ENCODE results near the gene MYH1.

The MYH1 gene

GRCh38 chr17:10512856-10513255 is 5.5 kb downstream of the MYH1 start:
- no peak overlapping the region for H3K27ac ChIP-seq
- in situ Hi-C loops (cut with HindIII; ENCODE audit: low pct_ligation_motif_present, low sequenced_read_pairs): no loop called here
- no peak overlapping the region for H3K4me3 ChIP-seq (ENCODE audit: low read depth, low read length)
- H3K27me3 ChIP-seq (replicated peaks): no peaks in the 10 kb centered on the region
- TF ChIP-seq CTCF (IDR thresholded peaks at IDR 0.05; ENCODE audit: low read depth, low read length, missing control alignments): no peak
- H3K36me3 ChIP-seq (replicated peaks): no peaks in the 10 kb centered on the region
- DNase-seq: no peak

GRCh38 chr17:10499950-10500349 is 18.4 kb downstream of the MYH1 start:
- no peak overlapping the region for H3K27ac ChIP-seq
- TF ChIP-seq CTCF (IDR thresholded peaks at IDR 0.05; ENCODE audit: low read depth, low read length, missing control alignments): no peak
- no peaks in the 10 kb centered on the region for H3K36me3 ChIP-seq (replicated peaks)
- H3K27me3 ChIP-seq (replicated peaks): no peaks in the 10 kb centered on the region
- in situ Hi-C loops (cut with HindIII; ENCODE audit: low pct_ligation_motif_present, low sequenced_read_pairs): no loop called here
- H3K4me3 ChIP-seq (ENCODE audit: low read depth, low read length): no peak overlapping the region
- DNase-seq: no peak

GRCh38 chr17:10492004-10492403 is 26.3 kb downstream of the MYH1 start:
- Histone ChIP-seq H3K36me3 (replicated peaks) (no peaks in the 10 kb centered on the region), H3K27ac (no peak overlapping the region), H3K4me3 (ENCODE audit: low read depth, low read length) (no peak overlapping the region), H3K27me3 (replicated peaks) (no peaks in the 10 kb centered on the region)
- DNase-seq: no peak
- no peak for TF ChIP-seq CTCF (IDR thresholded peaks at IDR 0.05; ENCODE audit: low read depth, low read length, missing control alignments)
- in situ Hi-C loops (cut with HindIII; ENCODE audit: low pct_ligation_motif_present, low sequenced_read_pairs): no loop called here

- in situ Hi-C loops (cut with HindIII; ENCODE audit: low pct_ligation_motif_present, low sequenced_read_pairs): no loop called here
- H3K4me3 ChIP-seq (ENCODE audit: low read depth, low read length): no peak overlapping the region
- no peak for TF ChIP-seq CTCF (IDR thresholded peaks at IDR 0.05; ENCODE audit: low read depth, low read length, missing control alignments)
- no peaks in the 10 kb centered on the region for H3K27me3 ChIP-seq (replicated peaks)
- H3K27ac ChIP-seq: no peak overlapping the region
- DNase-seq: no peak
- no peaks in the 10 kb centered on the region for H3K36me3 ChIP-seq (replicated peaks)
Measured at GRCh38 chr17:10482252-10482651, 36.1 kb downstream of the MYH1 start.

- TF ChIP-seq CTCF (IDR thresholded peaks at IDR 0.05; ENCODE audit: low read depth, low read length, missing control alignments): no peak
- Histone ChIP-seq H3K36me3 (replicated peaks) (no peaks in the 10 kb centered on the region), H3K27me3 (replicated peaks) (no peaks in the 10 kb centered on the region), H3K27ac (no peak overlapping the region), H3K4me3 (ENCODE audit: low read depth, low read length) (no peak overlapping the region)
- in situ Hi-C loops (cut with HindIII; ENCODE audit: low pct_ligation_motif_present, low sequenced_read_pairs): no loop called here
- no peak for DNase-seq
Measured at GRCh38 chr17:10477701-10478100, 40.6 kb downstream of the MYH1 start.

- H3K27ac ChIP-seq: no peak overlapping the region
- H3K4me3 ChIP-seq (ENCODE audit: low read depth, low read length): no peak overlapping the region
- no peak for TF ChIP-seq CTCF (IDR thresholded peaks at IDR 0.05; ENCODE audit: low read depth, low read length, missing control alignments)
- no peaks in the 10 kb centered on the region for H3K36me3 ChIP-seq (replicated peaks)
- no peaks in the 10 kb centered on the region for H3K27me3 ChIP-seq (replicated peaks)
- DNase-seq: no peak
- in situ Hi-C loops (cut with HindIII; ENCODE audit: low pct_ligation_motif_present, low sequenced_read_pairs): no loop called here
Measured at GRCh38 chr17:10474536-10474935, 43.8 kb downstream of the MYH1 start.
